ENCODE results near the gene SRPK2.
"Not testable (repeated sequence)": the region's sequence is repeated elsewhere in the genome, so short reads cannot be mapped to it uniquely, and the experiment has no call there.

SRPK2 gene

DNA sequence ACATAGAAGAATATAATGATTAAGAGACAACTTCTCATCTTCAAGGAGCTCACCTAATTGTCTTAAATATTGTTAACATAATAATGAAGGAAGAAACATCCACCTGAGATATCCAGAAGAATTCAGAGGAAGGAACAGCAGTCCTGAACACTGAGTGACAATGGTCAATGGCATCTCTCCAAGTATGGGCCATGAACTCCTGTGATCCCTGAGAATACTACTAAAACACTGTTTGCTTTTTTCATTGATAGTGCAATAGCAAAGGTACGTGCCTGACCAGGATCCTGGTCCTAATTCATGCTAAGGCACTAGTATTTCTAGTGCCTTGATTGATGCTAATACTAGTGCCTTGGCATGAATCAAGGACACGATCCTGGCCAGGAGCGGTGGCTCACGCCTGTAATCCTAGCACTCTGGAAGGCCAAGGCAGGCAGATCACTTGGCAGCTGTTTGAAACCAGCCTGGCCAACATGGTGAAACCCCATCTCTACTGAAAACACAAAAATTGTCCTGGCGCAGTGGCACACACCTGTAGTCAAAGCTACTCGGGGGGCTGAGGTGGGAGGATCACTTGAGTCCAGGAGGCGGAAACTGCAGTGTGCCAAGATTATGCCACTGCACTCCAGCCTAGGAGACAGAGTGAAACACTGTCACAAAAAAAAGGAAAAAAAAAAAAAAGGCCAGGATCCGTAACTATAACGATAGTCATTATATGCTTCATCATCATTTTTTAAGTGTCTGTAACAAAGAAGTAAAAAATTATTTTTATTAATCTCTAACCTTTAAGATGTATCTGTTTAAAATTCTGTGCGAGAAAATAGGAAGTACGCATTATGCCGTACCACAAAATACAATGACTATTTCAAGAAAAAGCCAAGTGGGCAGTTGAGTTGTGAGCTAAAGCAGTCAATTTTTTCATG, 49.1 kb downstream of the SRPK2 start:
- DNase-seq (ENCODE audit: low spot score), result no peak

- no peak for DNase-seq (ENCODE audit: low spot score)
Measured at GRCh38 chr7:105337529-105337928, 51.2 kb downstream of the SRPK2 start.

DNA sequence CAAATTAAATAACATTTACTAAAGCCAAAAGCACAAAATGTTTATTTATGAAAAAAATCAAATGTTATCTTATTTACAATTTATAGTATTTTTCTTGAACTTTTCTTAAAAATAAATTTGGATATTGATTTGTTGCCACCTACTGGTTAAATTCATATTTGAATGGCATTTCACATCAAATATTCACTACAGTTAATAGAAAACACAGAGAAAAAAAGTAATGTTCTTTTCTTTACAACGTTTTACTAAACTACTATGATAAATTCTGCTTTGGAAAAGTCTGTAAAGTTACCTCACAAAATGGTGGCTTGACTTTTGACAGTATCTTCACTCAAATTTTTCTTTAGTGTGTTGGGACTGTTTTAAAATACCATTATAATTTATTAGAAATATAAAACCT, 52.7 kb downstream of the SRPK2 start:
- no peak for DNase-seq (ENCODE audit: low spot score)

DNA sequence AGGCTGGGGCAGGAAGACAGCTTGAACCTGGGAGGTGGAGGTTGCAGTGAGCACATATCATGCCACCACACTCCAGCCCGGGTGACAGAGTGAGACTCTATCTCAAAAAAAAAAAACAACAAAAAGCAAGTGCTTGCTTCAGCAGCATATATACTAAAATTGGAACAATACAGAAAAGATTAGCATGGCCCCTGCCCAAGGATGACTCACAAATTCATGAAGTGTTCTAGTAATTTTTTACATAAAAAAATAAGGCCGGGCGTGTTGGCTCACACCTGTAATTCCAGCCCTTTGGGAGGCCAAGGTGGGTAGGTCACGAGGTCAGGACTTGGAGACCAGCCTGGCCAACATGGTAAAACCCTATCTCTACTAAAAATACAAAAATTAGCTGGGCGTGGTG, 56.1 kb downstream of the SRPK2 start:
- not testable (repeated sequence) for DNase-seq (ENCODE audit: low spot score)

DNA sequence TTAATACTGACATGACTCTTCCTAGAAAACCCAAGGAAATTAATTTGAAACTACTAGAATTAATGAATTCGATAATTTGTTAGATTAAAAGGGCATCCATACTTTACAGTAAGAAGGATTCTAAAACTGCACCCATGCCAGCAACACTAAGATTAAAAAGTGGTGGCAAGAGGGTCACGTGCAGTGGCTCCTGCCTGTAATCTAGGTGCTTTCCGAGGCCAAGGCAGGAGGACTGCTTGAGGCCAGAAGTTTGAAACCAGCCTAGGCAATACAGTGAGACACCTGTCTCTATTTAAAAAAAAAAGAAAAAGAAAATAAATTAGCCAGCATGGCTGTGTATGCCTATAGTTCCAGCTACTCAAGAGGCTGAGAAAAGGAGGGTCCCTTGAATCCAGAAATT, 58.2 kb downstream of the SRPK2 start:
- no peak for DNase-seq (ENCODE audit: low spot score)

- no peak for DNase-seq (ENCODE audit: low spot score)
Measured at GRCh38 chr7:105327201-105327600, 61.5 kb downstream of the SRPK2 start.

DNA sequence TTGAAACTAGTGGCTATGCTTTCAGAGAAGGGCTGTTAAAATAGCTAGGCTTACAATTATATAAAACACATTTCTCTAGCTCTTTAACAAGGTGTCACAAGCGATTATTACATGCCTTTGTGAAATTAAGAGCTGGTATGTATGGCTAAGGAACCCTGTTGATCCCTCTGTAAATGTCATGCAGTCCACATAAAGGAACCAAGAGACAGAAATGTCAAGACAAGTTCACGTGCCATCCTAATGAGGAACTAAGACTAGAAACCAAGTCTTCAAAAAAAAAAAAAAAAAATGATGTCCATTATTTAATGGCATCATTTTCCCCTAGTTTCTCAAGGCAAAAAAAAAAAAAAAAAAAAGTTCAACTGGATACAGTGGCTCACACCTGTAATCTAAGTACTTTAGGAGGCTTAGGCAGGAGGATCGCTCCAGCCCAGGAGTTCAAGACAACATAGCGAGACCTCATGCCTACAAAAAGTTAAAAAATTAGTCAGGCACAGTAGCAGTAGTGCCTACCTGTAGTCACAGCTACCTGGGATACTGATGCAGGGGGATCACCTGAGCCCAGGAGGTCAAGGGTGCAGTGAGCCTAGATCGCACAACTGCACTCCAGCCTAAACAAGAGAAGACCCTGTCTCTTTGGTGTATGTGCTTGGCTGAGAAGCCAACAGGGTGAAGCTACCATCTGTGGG, 63.4 kb downstream of the SRPK2 start:
- no peak for DNase-seq (ENCODE audit: low spot score)

- DNase-seq (ENCODE audit: low spot score), result not testable (repeated sequence)
Measured at GRCh38 chr7:105324606-105325005, 64.1 kb downstream of the SRPK2 start.

- no peak for DNase-seq (ENCODE audit: low spot score)
Measured at GRCh38 chr7:105323366-105323765, 65.4 kb downstream of the SRPK2 start.

DNA sequence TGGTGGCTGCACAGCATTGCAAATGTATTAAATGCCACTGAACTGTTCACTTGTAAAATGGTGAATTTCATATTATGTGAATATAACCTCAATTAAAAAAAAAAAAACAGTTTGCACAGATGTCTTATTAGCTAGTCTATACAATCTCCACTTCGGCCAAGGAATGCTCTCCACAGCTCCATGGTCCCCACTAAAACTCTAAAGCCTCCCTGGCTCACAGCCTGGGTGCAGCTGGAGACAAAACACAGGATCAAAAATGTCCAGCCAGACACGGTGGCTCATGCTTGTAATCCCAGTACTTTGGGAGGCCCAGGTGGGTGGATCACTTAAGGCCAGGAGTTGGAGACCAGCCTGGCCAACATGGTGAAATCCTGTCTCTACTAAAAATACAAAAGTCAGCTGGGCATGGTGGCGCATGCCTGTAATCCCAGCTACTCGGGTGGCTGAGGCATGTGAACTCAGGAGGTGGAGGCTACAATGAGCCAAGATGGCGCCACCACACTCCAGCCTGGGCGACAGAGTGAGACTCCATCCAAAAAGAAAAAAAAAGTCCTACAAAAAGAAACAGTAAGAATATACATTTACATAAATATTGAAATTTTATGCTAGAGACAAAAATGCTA, 66.0 kb downstream of the SRPK2 start:
- DNase-seq (ENCODE audit: low spot score), result no peak

- no peak for DNase-seq (ENCODE audit: low spot score)
Measured at GRCh38 chr7:105321754-105322455, 66.8 kb downstream of the SRPK2 start.

GRCh38 chr7:105320896-105321295, 67.8 kb downstream of the SRPK2 start:
- DNase-seq (ENCODE audit: low spot score), result no peak

DNA sequence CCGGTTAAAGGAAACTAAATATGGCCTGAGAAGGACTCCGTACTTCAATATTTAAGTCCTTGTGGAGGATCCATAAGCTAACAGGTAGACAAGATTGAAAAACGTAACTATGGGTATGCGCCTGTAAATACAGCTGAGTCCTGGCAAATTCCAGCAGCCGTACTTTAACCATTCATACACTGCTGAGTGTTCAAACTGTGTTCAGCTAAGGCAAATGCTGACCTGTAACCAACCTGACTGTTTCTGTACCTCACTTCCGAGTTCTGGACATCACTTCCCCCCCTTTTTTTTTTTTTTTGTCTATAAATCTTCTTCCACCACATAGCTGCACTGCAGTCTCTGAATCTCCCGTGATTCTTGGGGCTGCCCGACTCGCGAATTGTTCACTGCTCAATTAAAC, 69.1 kb downstream of the SRPK2 start:
- DNase-seq (ENCODE audit: low spot score), result no peak

- DNase-seq (ENCODE audit: low spot score), result no peak
Measured at GRCh38 chr7:105316578-105317344, 72.0 kb downstream of the SRPK2 start.

GRCh38 chr7:105315357-105315756, 73.4 kb downstream of the SRPK2 start:
- no peak for DNase-seq (ENCODE audit: low spot score)

GRCh38 chr7:105309235-105310169, 79.2 kb downstream of the SRPK2 start:
- no peak for DNase-seq (ENCODE audit: low spot score)

DNA sequence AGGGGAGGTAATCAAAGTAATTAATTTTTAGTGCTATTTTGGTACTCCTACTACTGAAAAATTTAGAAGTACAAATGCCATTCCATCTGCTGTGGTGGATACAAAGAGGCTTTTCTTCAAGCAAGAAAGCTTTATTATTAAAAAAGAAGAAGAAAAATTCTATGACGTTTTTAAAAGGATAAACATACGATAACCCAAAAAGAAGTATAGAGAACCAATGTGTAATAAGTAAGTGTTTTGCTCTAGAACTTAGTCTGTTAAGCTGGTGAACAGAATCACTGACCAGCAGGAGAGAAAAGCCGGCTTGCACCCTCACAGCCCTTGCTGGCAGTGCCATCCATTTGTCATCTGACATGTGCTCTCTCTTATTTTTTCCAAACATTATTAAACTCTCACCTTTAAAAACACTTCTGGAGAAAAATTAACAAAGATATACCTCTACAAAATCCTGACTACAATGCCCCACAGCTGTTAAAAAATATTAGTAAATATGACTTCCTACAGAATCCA, 81.5 kb downstream of the SRPK2 start:
- DNase-seq (ENCODE audit: low spot score), result no peak

DNA sequence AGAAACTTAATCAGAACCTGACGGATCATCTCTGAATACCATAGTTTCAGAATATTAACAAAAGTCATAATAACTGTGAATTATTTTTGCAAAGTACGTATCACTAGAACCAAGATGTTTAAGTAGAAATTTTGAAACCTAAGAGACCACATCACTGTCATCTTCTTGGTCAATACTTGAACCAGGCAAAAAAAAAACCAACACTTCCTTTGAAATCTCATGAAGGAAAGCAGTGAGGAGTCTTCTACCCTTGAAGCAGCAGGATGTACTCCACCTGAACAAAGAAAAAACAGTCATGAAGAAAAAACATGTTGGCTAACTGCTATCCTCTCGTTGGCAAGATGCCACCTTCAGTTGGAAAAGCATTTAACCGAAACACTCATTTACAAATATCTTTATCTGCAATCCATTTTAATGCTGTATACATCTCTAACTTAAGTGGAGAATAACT, 82.4 kb downstream of the SRPK2 start:
- DNase-seq (ENCODE audit: low spot score), result no peak

- no peak for DNase-seq (ENCODE audit: low spot score)
Measured at GRCh38 chr7:105305633-105306032, 83.1 kb downstream of the SRPK2 start.

Data from LoVo (cell line).